Suprapubic skin (tissue), 4 donors: ENCODE measurements around the gene TGM6. TPM values are rescaled to one million over a fixed set of nuclear protein-coding genes. Genes with fewer than 3 reads are reported as not detected.

Experiments
- DNase-seq, 2 donors: peaks; one replicate each; pipeline ENCODE4 v3.0.0-alpha.2; 2019; ENCODE audit warnings: low spot score in 2 of 2
- H3K27ac ChIP-seq: fragments of 200-600 bp; sonication (generic); one replicate; pipeline ENCODE4 v1.5.1; 2019
- H3K27me3 ChIP-seq: fragments of 200-600 bp; sonication (generic); one replicate; pipeline ENCODE4 v1.5.1; 2019
- H3K36me3 ChIP-seq: fragments of 200-600 bp; sonication (generic); one replicate; pipeline ENCODE4 v1.5.1; 2019
- H3K4me1 ChIP-seq: fragments of 200-600 bp; sonication (generic); one replicate; pipeline ENCODE4 v1.5.1; 2019
- H3K4me3 ChIP-seq: fragments of 200-600 bp; sonication (generic); one replicate; pipeline ENCODE4 v1.5.1; 2019; ENCODE audit warnings: mild to moderate bottlenecking
- H3K9me3 ChIP-seq: fragments of 200-600 bp; sonication (generic); one replicate; pipeline ENCODE4 v1.5.1; 2019
- CTCF ChIP-seq, 2 donors: fragments of 200-600 bp in 1 of 2; fragments of 450-650 bp in 1 of 2; sonication (generic) in 1 of 2; IDR thresholded peaks; one replicate each; pipeline ENCODE4 v1.5.1; 2016 to 2019; ENCODE audit warnings: antibody characterized with exemption in 2 of 2, mild to moderate bottlenecking in 1 of 2, moderate library complexity in 1 of 2
- EP300 ChIP-seq: sonication (generic); formaldehyde crosslinking; IDR thresholded peaks from one replicate; pipeline ENCODE4 v1.6.1; 2017; ENCODE audit warnings: antibody characterized with exemption
- POLR2A ChIP-seq, 2 donors: fragments of 450-650 bp; IDR thresholded peaks; one replicate each; pipeline ENCODE4 v1.6.1; 2017; ENCODE audit warnings: antibody characterized with exemption in 2 of 2, mild to moderate bottlenecking in 2 of 2, moderate library complexity in 2 of 2
- POLR2AphosphoS5 ChIP-seq, 3 donors: sonication (generic); formaldehyde crosslinking; IDR thresholded peaks; one replicate each; pipeline ENCODE4 v1.6.1; 2017; ENCODE audit warnings: antibody characterized with exemption in 3 of 3
- WGBS: methylation state at CpG from one replicate; pipeline ENCODE4 v1.1.5; 2018; 5-methylcytosine and 5-hydroxymethylcytosine counted together
- total RNA-seq, 4 donors: library from RNA; depleted of rRNA; stranded (reverse); fragments of >200 nt; gene quantifications; one replicate each; pipeline ENCODE4 v1.1.0, GENCODE V29; 2016

The TGM6 gene
- total RNA-seq, 4 donors from 2014 or later = 0.32 to 1.4 (median 0.78) TPM

- H3K36me3 ChIP-seq = no peaks in the 10 kb centered on the region
- no peak for TF ChIP-seq EP300
- TF ChIP-seq CTCF (IDR thresholded peaks at IDR 0.05) = no peak
- WGBS = 69% methylated on average over 1 of the region's 1 CpG
- H3K27me3 ChIP-seq = no peaks in the 10 kb centered on the region
- no peaks in the 10 kb centered on the region for H3K9me3 ChIP-seq
- H3K27ac ChIP-seq = no peak overlapping the region
- DNase-seq = no peak
- no peaks in the 10 kb centered on the region for H3K4me1 ChIP-seq
- no peak overlapping the region for H3K4me3 ChIP-seq
These were observed 12.1 kb upstream of the TGM6 start for GRCh38 chr20:2368621-2369020.

GRCh38 chr20:2373098-2373497 is 7.6 kb upstream of the TGM6 start:
- no peaks in the 10 kb centered on the region for H3K9me3 ChIP-seq
- H3K4me1 ChIP-seq = no peaks in the 10 kb centered on the region
- H3K4me3 ChIP-seq = no peak overlapping the region
- H3K36me3 ChIP-seq = no peaks in the 10 kb centered on the region
- no peak for DNase-seq
- TF ChIP-seq POLR2AphosphoS5 (IDR thresholded peaks at IDR 0.05) (no peak), CTCF (IDR thresholded peaks at IDR 0.05) (no peak), EP300 (no peak), POLR2A (IDR thresholded peaks at IDR 0.05) (no peak)
- no peak overlapping the region for H3K27ac ChIP-seq
- no peaks in the 10 kb centered on the region for H3K27me3 ChIP-seq

DNA sequence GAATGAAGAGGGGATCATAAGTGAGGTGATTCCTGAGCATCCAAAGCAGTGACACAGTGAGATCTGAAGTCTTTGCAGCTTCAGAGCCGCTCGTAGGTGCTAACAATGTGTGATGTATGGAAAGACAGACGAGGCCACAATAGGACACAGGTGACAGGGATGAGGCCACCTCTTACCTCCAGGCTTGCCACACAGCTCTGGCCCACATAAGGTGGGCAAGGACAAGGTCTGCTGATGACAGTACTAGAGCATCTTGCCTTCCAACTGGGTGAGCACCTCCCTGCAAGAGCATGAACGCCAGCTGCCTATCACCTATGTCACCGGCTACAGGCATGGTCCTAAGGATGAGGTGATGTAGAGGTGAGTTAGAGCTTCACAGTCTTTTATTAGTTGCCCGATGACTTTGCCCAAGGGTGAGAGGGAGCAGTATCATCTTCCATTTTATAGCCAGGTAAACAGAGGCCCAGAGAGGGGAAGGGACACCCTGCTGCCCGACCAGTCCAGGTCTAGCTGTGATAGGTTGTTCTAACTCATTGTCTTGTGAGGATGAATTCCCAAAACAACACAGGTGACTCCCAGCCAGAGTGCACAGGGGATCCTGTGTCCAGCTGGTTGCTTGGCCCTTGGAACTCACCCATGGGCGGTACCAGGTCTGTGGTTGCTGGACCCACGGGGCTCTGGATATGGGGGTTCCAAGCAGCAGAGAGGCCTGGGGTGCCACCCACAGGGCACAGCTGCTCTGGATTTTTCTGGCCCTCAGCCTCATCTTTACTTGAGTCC is 6.2 kb upstream of the TGM6 start:
- no peak for DNase-seq
- Histone ChIP-seq H3K27ac (no peak overlapping the region), H3K4me1 (no peaks in the 10 kb centered on the region), H3K27me3 (no peaks in the 10 kb centered on the region), H3K4me3 (no peak overlapping the region), H3K9me3 (no peaks in the 10 kb centered on the region), H3K36me3 (no peaks in the 10 kb centered on the region)
- TF ChIP-seq POLR2A (IDR thresholded peaks at IDR 0.05) = no peak
- TF ChIP-seq CTCF (IDR thresholded peaks at IDR 0.05) = no peak
- no peak for TF ChIP-seq EP300
- TF ChIP-seq POLR2AphosphoS5 (IDR thresholded peaks at IDR 0.05) = no peak
- 89% methylated on average over 8 of the region's 9 CpGs for WGBS

GRCh38 chr20:2378893-2379292 is 1.8 kb upstream of the TGM6 start:
- TF ChIP-seq CTCF (IDR thresholded peaks at IDR 0.05) (no peak), EP300 (no peak), POLR2A (IDR thresholded peaks at IDR 0.05) (no peak), POLR2AphosphoS5 (IDR thresholded peaks at IDR 0.05) (no peak)
- no peaks in the 10 kb centered on the region for H3K9me3 ChIP-seq
- H3K27me3 ChIP-seq = no peaks in the 10 kb centered on the region
- no peak for DNase-seq
- no peak overlapping the region for H3K4me3 ChIP-seq
- H3K27ac ChIP-seq = no peak overlapping the region
- 96% methylated on average over 7 of the region's 7 CpGs for WGBS
- H3K4me1 ChIP-seq = no peaks in the 10 kb centered on the region
- H3K36me3 ChIP-seq = no peaks in the 10 kb centered on the region

- WGBS = 31% methylated on average over 9 of the region's 9 CpGs
- no peak for DNase-seq
- H3K36me3 ChIP-seq = no peaks in the 10 kb centered on the region
- no peaks in the 10 kb centered on the region for H3K27me3 ChIP-seq
- H3K27ac ChIP-seq = no peak overlapping the region
- no peak overlapping the region for H3K4me3 ChIP-seq
- H3K4me1 ChIP-seq = no peaks in the 10 kb centered on the region
- no peaks in the 10 kb centered on the region for H3K9me3 ChIP-seq
- no peak for TF ChIP-seq CTCF (IDR thresholded peaks at IDR 0.05)
- no peak for TF ChIP-seq POLR2A (IDR thresholded peaks at IDR 0.05)
- no peak for TF ChIP-seq POLR2AphosphoS5 (IDR thresholded peaks at IDR 0.05)
- no peak for TF ChIP-seq EP300
These were observed 1.0 kb upstream of the TGM6 start for GRCh38 chr20:2379511-2380229.
